GM23338 (cell line): ENCODE data around the gene HECTD2. TPM values are rescaled to one million over a fixed set of nuclear protein-coding genes. Genes with fewer than 3 reads are reported as not detected.

Experiments
- ATAC-seq: fragments of 200-7000 bp; cut with Tn5 transposase; 3 replicates; pipeline ENCODE4 v1.9.1; 2020
- DNase-seq: peaks from one replicate; pipeline ENCODE4 v3.0.0-alpha.2; 2015; ENCODE audit warnings: low spot score
- H2AFZ ChIP-seq: fragments of 200-600 bp; sonication (generic); 2 replicates; pipeline ENCODE4 v1.8.0; 2016; ENCODE audit warnings: antibody characterized with exemption, mild to moderate bottlenecking, moderate library complexity
- H3F3A ChIP-seq: fragments of 200-600 bp; sonication (generic); replicated peaks from 2 replicates; pipeline ENCODE4 v1.8.0; 2017; ENCODE audit warnings: antibody characterized with exemption, mixed run types, low read depth
- H3K27ac ChIP-seq: fragments of 200-600 bp; sonication (generic); 2 replicates; pipeline ENCODE4 v1.6.1; 2016; ENCODE audit warnings: low read depth
- H3K27me3 ChIP-seq: fragments of 200-600 bp; sonication (generic); 2 replicates; pipeline ENCODE4 v1.8.0; 2016; ENCODE audit warnings: mild to moderate bottlenecking, mixed run types, moderate library complexity; ENCODE audit not compliant: insufficient read depth
- H3K36me3 ChIP-seq: fragments of 200-600 bp; sonication (generic); 2 replicates; pipeline ENCODE4 v1.8.0; 2016; ENCODE audit warnings: mild to moderate bottlenecking; ENCODE audit not compliant: insufficient read depth
- H3K4me1 ChIP-seq: fragments of 200-600 bp; sonication (generic); 2 replicates; pipeline ENCODE4 v1.8.0; 2016; ENCODE audit warnings: mild to moderate bottlenecking, moderate library complexity; ENCODE audit not compliant: insufficient read depth
- H3K4me2 ChIP-seq: fragments of 200-600 bp; sonication (generic); 2 replicates; pipeline ENCODE4 v1.7.1; 2017; ENCODE audit warnings: mixed run types
- H3K4me3 ChIP-seq: fragments of 200-600 bp; sonication (generic); 2 replicates; pipeline ENCODE4 v1.6.1; 2016; ENCODE audit warnings: mixed run types
- H3K79me2 ChIP-seq: fragments of 200-600 bp; sonication (generic); replicated peaks from 2 replicates; pipeline ENCODE4 v1.8.0; 2017; ENCODE audit warnings: mild to moderate bottlenecking; ENCODE audit not compliant: insufficient read depth
- H3K9me2 ChIP-seq: fragments of 200-600 bp; sonication (generic); 2 replicates; pipeline ENCODE4 v1.8.0; 2017; ENCODE audit not compliant: insufficient read depth
- H4K20me1 ChIP-seq: fragments of 200-600 bp; sonication (generic); replicated peaks from 2 replicates; pipeline ENCODE4 v1.8.0; 2017; ENCODE audit warnings: mild to moderate bottlenecking; ENCODE audit not compliant: insufficient read depth
- H3K27ac Mint-ChIP-seq: 2 replicates; pipeline ENCODE4 v1.8.0; 2020; ENCODE audit warnings: inconsistent platforms, mild to moderate bottlenecking, moderate library complexity, mixed read lengths
- H3K27me3 Mint-ChIP-seq: 3 replicates; pipeline ENCODE4 v1.8.0; 2022; ENCODE audit warnings: low read depth, mild to moderate bottlenecking, moderate library complexity, mixed read lengths, inconsistent platforms; ENCODE audit not compliant: insufficient read depth, poor library complexity
- H3K36me3 Mint-ChIP-seq: 3 replicates; pipeline ENCODE4 v1.8.0; 2021; ENCODE audit warnings: low read depth, mild to moderate bottlenecking, inconsistent platforms, moderate library complexity, mixed read lengths
- H3K4me1 Mint-ChIP-seq: 3 replicates; pipeline ENCODE4 v1.8.0; 2020; ENCODE audit warnings: mild to moderate bottlenecking, inconsistent platforms, mixed read lengths
- H3K4me3 Mint-ChIP-seq: 3 replicates; pipeline ENCODE4 v1.8.0; 2021; ENCODE audit warnings: moderate library complexity, mild to moderate bottlenecking, inconsistent platforms, mixed read lengths
- H3K9me3 Mint-ChIP-seq: 3 replicates; pipeline ENCODE4 v1.8.0; 2020; ENCODE audit warnings: moderate library complexity, mild to moderate bottlenecking, inconsistent platforms, mixed read lengths
- CREB1 ChIP-seq: fragments of 250-450 bp; sonication (Bioruptor Pico); IDR thresholded peaks from 2 replicates; pipeline ENCODE4 v1.5.0; 2020; ENCODE audit warnings: low read depth, mild to moderate bottlenecking, moderate library complexity
- ETS1 ChIP-seq: IDR thresholded peaks from 2 replicates; pipeline ENCODE4 v1.6.1; 2016; ENCODE audit warnings: antibody characterized with exemption
- EZH2 ChIP-seq: fragments of 200-600 bp; sonication (generic); IDR thresholded peaks from one replicate; pipeline ENCODE4 v1.8.0; 2017; ENCODE audit warnings: antibody characterized with exemption, mild to moderate bottlenecking, low read depth; ENCODE audit not compliant: unreplicated experiment
- EZH2phosphoT487 ChIP-seq: fragments of 200-600 bp; sonication (generic); IDR thresholded peaks from one replicate; pipeline ENCODE4 v1.8.1; 2018; ENCODE audit warnings: antibody characterized with exemption; ENCODE audit not compliant: unreplicated experiment
- JUNB ChIP-seq: IDR thresholded peaks from one replicate; pipeline ENCODE4 v1.6.1; 2016; ENCODE audit warnings: antibody characterized with exemption; ENCODE audit not compliant: unreplicated experiment
- NANOG ChIP-seq: IDR thresholded peaks from 2 replicates; pipeline ENCODE4 v1.6.1; 2016; ENCODE audit warnings: antibody characterized with exemption, borderline replicate concordance
- POLR2AphosphoS5 ChIP-seq: IDR thresholded peaks from 2 replicates; pipeline ENCODE4 v1.6.1; 2016; ENCODE audit warnings: antibody characterized with exemption, low read depth
- STAT1 ChIP-seq: IDR thresholded peaks from one replicate; pipeline ENCODE4 v1.6.1; 2016; ENCODE audit warnings: antibody characterized with exemption; ENCODE audit not compliant: unreplicated experiment
- ZNF114 ChIP-seq: fragments of 250-450 bp; sonication (Bioruptor Pico); IDR thresholded peaks from 2 replicates; pipeline ENCODE4 v1.5.0; 2020; ENCODE audit warnings: mild to moderate bottlenecking, moderate library complexity
- ZNF331 ChIP-seq: fragments of 250-450 bp; sonication (Bioruptor Pico); IDR thresholded peaks from 2 replicates; pipeline ENCODE4 v1.5.0; 2020; ENCODE audit warnings: low read depth, mild to moderate bottlenecking, moderate library complexity
- polyA plus RNA-seq: library from polyadenylated mRNA; unstranded; fragments of >200 nt; fragmentation: Nextera tagmentation; extraction: Ambion mirVana; gene quantifications from 2 replicates; pipeline ENCODE4 v1.2.1, GENCODE V29; 2016
- total RNA-seq: library from RNA; depleted of rRNA; stranded (reverse); fragments of >200 nt; shearing (Covaris generic); gene quantifications from 2 replicates; pipeline ENCODE4 v1.2.3, GENCODE V29; 2014
- TF ChIP-seq, protein P1 (sequence below): IDR thresholded peaks from one replicate; pipeline ENCODE4 v1.6.1; 2018; ENCODE audit warnings: antibody characterized with exemption; ENCODE audit not compliant: unreplicated experiment
- TF ChIP-seq, protein P2 (sequence below): fragments of 250-450 bp; sonication (Bioruptor Pico); IDR thresholded peaks from 2 replicates; pipeline ENCODE4 v1.5.0; 2020; ENCODE audit warnings: mild to moderate bottlenecking, moderate library complexity
- TF ChIP-seq, protein P3 (sequence below), 2 experiments: fragments of 200-600 bp in 1 of 2; sonication (generic) in 1 of 2; conservative IDR thresholded peaks; 2 replicates each; pipeline versions ENCODE4 v1.5.1 to v1.6.1; 2016 to 2017; ENCODE audit warnings: antibody characterized with exemption in 2 of 2, low read depth in 2 of 2, mild to moderate bottlenecking in 2 of 2, moderate library complexity in 1 of 2

The HECTD2 gene
- total and polyA plus RNA-seq, 2 experiments from 2014 or later, result 8.5 to 14.4 TPM

- Histone ChIP-seq H3K27ac (no peak overlapping the region), H3K4me3 (no peak overlapping the region), H3K4me1 (no peaks in the 10 kb centered on the region), H3F3A (no peaks in the 10 kb centered on the region), H4K20me1 (no peaks in the 10 kb centered on the region), H3K9me2 (0 out of 2 replicates have a peak, but pooled peaks cover under 1% of the 10 kb centered on the region), H3K4me2 (no peak overlapping the region), H3K79me2 (no peaks in the 10 kb centered on the region), H3K36me3 (no peaks in the 10 kb centered on the region), H3K27me3 (no peaks in the 10 kb centered on the region), H2AFZ (no peak overlapping the region)
- ATAC-seq (no peak), DNase-seq (no peak)
- Mint-ChIP-seq H3K27me3 (peaks cover 2% of the 10 kb centered on the region), H3K9me3 (peaks cover 18% of the 10 kb centered on the region; the same call in 2 of the 3 replicates), H3K4me3 (no peak overlapping the region), H3K4me1 (no peaks in the 10 kb centered on the region), H3K36me3 (peaks cover 8% of the 10 kb centered on the region; the same call in 1 of the 3 replicates), H3K27ac (no peak overlapping the region)
- no peak for TF ChIP-seq JUNB
- no peak for TF ChIP-seq POLR2AphosphoS5
- no peak for TF ChIP-seq ZNF114 (CRISPR knock-in tag)
- TF ChIP-seq ETS1, result no peak
- TF ChIP-seq CREB1 (CRISPR knock-in tag), result no peak
- no peak for TF ChIP-seq NANOG
- TF ChIP-seq EZH2phosphoT487, result no peak
- no peak for TF ChIP-seq EZH2
- TF ChIP-seq, protein P1, sequence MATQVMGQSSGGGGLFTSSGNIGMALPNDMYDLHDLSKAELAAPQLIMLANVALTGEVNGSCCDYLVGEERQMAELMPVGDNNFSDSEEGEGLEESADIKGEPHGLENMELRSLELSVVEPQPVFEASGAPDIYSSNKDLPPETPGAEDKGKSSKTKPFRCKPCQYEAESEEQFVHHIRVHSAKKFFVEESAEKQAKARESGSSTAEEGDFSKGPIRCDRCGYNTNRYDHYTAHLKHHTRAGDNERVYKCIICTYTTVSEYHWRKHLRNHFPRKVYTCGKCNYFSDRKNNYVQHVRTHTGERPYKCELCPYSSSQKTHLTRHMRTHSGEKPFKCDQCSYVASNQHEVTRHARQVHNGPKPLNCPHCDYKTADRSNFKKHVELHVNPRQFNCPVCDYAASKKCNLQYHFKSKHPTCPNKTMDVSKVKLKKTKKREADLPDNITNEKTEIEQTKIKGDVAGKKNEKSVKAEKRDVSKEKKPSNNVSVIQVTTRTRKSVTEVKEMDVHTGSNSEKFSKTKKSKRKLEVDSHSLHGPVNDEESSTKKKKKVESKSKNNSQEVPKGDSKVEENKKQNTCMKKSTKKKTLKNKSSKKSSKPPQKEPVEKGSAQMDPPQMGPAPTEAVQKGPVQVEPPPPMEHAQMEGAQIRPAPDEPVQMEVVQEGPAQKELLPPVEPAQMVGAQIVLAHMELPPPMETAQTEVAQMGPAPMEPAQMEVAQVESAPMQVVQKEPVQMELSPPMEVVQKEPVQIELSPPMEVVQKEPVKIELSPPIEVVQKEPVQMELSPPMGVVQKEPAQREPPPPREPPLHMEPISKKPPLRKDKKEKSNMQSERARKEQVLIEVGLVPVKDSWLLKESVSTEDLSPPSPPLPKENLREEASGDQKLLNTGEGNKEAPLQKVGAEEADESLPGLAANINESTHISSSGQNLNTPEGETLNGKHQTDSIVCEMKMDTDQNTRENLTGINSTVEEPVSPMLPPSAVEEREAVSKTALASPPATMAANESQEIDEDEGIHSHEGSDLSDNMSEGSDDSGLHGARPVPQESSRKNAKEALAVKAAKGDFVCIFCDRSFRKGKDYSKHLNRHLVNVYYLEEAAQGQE, result no peak
- TF ChIP-seq, protein P2, sequence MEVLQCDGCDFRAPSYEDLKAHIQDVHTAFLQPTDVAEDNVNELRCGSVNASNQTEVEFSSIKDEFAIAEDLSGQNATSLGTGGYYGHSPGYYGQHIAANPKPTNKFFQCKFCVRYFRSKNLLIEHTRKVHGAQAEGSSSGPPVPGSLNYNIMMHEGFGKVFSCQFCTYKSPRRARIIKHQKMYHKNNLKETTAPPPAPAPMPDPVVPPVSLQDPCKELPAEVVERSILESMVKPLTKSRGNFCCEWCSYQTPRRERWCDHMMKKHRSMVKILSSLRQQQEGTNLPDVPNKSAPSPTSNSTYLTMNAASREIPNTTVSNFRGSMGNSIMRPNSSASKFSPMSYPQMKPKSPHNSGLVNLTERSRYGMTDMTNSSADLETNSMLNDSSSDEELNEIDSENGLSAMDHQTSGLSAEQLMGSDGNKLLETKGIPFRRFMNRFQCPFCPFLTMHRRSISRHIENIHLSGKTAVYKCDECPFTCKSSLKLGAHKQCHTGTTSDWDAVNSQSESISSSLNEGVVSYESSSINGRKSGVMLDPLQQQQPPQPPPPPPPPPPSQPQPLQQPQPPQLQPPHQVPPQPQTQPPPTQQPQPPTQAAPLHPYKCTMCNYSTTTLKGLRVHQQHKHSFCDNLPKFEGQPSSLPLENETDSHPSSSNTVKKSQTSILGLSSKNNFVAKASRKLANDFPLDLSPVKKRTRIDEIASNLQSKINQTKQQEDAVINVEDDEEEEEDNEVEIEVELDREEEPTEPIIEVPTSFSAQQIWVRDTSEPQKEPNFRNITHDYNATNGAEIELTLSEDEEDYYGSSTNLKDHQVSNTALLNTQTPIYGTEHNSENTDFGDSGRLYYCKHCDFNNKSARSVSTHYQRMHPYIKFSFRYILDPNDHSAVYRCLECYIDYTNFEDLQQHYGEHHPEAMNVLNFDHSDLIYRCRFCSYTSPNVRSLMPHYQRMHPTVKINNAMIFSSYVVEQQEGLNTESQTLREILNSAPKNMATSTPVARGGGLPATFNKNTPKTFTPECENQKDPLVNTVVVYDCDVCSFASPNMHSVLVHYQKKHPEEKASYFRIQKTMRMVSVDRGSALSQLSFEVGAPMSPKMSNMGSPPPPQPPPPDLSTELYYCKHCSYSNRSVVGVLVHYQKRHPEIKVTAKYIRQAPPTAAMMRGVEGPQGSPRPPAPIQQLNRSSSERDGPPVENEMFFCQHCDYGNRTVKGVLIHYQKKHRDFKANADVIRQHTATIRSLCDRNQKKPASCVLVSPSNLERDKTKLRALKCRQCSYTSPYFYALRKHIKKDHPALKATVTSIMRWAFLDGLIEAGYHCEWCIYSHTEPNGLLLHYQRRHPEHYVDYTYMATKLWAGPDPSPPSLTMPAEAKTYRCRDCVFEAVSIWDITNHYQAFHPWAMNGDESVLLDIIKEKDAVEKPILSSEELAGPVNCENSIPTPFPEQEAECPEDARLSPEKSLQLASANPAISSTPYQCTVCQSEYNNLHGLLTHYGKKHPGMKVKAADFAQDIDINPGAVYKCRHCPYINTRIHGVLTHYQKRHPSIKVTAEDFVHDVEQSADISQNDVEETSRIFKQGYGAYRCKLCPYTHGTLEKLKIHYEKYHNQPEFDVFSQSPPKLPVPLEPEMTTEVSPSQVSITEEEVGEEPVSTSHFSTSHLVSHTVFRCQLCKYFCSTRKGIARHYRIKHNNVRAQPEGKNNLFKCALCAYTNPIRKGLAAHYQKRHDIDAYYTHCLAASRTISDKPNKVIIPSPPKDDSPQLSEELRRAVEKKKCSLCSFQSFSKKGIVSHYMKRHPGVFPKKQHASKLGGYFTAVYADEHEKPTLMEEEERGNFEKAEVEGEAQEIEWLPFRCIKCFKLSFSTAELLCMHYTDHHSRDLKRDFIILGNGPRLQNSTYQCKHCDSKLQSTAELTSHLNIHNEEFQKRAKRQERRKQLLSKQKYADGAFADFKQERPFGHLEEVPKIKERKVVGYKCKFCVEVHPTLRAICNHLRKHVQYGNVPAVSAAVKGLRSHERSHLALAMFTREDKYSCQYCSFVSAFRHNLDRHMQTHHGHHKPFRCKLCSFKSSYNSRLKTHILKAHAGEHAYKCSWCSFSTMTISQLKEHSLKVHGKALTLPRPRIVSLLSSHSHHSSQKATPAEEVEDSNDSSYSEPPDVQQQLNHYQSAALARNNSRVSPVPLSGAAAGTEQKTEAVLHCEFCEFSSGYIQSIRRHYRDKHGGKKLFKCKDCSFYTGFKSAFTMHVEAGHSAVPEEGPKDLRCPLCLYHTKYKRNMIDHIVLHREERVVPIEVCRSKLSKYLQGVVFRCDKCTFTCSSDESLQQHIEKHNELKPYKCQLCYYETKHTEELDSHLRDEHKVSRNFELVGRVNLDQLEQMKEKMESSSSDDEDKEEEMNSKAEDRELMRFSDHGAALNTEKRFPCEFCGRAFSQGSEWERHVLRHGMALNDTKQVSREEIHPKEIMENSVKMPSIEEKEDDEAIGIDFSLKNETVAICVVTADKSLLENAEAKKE (CRISPR knock-in tag), result no peak
- no peak for TF ChIP-seq ZNF331 (CRISPR knock-in tag)
- no peak for TF ChIP-seq STAT1
- TF ChIP-seq, protein P3, sequence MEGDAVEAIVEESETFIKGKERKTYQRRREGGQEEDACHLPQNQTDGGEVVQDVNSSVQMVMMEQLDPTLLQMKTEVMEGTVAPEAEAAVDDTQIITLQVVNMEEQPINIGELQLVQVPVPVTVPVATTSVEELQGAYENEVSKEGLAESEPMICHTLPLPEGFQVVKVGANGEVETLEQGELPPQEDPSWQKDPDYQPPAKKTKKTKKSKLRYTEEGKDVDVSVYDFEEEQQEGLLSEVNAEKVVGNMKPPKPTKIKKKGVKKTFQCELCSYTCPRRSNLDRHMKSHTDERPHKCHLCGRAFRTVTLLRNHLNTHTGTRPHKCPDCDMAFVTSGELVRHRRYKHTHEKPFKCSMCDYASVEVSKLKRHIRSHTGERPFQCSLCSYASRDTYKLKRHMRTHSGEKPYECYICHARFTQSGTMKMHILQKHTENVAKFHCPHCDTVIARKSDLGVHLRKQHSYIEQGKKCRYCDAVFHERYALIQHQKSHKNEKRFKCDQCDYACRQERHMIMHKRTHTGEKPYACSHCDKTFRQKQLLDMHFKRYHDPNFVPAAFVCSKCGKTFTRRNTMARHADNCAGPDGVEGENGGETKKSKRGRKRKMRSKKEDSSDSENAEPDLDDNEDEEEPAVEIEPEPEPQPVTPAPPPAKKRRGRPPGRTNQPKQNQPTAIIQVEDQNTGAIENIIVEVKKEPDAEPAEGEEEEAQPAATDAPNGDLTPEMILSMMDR (conservative IDR thresholded peaks at IDR 0.05; ENCODE audit: low read depth in 2 of 2), result no peak
Observed at GRCh38 chr10:91474009-91474408, 63.9 kb downstream of the HECTD2 start.
